ENCODE results near the gene C1QTNF1.

The C1QTNF1 gene

GRCh38 chr17:78999056-78999768, 24.8 kb upstream of the C1QTNF1 start:
- H3K79me2 ChIP-seq (ENCODE audit: low read length) = peaks cover 57% of the 10 kb centered on the region
- H2AFZ ChIP-seq (ENCODE audit: low read length) = no peak overlapping the region
- H3K9me2 ChIP-seq (replicated peaks; ENCODE audit: insufficient read depth, low read length) = no peaks in the 10 kb centered on the region
- no peak overlapping the region for H3K4me2 ChIP-seq (ENCODE audit: low read depth, low read length)
- H4K20me1 ChIP-seq (ENCODE audit: insufficient read depth, low read length) = no peaks in the 10 kb centered on the region
- TF ChIP-seq EZH2phosphoT487 (IDR thresholded peaks at IDR 0.05; ENCODE audit: low read length) (no peak), CTCF (IDR thresholded peaks at IDR 0.05; ENCODE audit: low read length) (no peak), EZH2 (optimal IDR thresholded peaks at IDR 0.05; ENCODE audit: low read depth, low read length) (no peak)
- DNase-seq = no peak
- H3K9me3 ChIP-seq (replicated peaks; ENCODE audit: insufficient read depth, low read length) = no peaks in the 10 kb centered on the region
- no peaks in the 10 kb centered on the region for H3K27me3 ChIP-seq (replicated peaks; ENCODE audit: insufficient read depth, low read length)
- H3K4me3 ChIP-seq (ENCODE audit: low read length) = no peak overlapping the region
- H3F3A ChIP-seq (ENCODE audit: insufficient read depth, low read length) = no peaks in the 10 kb centered on the region
- H3K36me3 ChIP-seq (replicated peaks; ENCODE audit: insufficient read depth, low read length) = no peaks in the 10 kb centered on the region
- H3K27ac ChIP-seq (ENCODE audit: low read length) = no peak overlapping the region
- no peaks in the 10 kb centered on the region for H3K4me1 ChIP-seq (ENCODE audit: low read length)
- H3K9ac ChIP-seq (ENCODE audit: low read length) = no peak overlapping the region

GRCh38 chr17:78999947-79000395, 24.0 kb upstream of the C1QTNF1 start:
- Histone ChIP-seq H3K79me2 (ENCODE audit: low read length) (peaks cover 57% of the 10 kb centered on the region), H2AFZ (ENCODE audit: low read length) (no peak overlapping the region), H4K20me1 (ENCODE audit: insufficient read depth, low read length) (no peaks in the 10 kb centered on the region), H3K27ac (ENCODE audit: low read length) (no peak overlapping the region), H3K4me3 (ENCODE audit: low read length) (no peak overlapping the region), H3K27me3 (replicated peaks; ENCODE audit: insufficient read depth, low read length) (no peaks in the 10 kb centered on the region), H3K9me2 (replicated peaks; ENCODE audit: insufficient read depth, low read length) (no peaks in the 10 kb centered on the region), H3K4me1 (ENCODE audit: low read length) (no peaks in the 10 kb centered on the region), H3K36me3 (replicated peaks; ENCODE audit: insufficient read depth, low read length) (no peaks in the 10 kb centered on the region), H3K4me2 (ENCODE audit: low read depth, low read length) (no peak overlapping the region), H3K9me3 (replicated peaks; ENCODE audit: insufficient read depth, low read length) (no peaks in the 10 kb centered on the region), H3K9ac (ENCODE audit: low read length) (no peak overlapping the region), H3F3A (ENCODE audit: insufficient read depth, low read length) (no peaks in the 10 kb centered on the region)
- TF ChIP-seq CTCF (IDR thresholded peaks at IDR 0.05; ENCODE audit: low read length) (no peak), EZH2 (optimal IDR thresholded peaks at IDR 0.05; ENCODE audit: low read depth, low read length) (no peak), EZH2phosphoT487 (IDR thresholded peaks at IDR 0.05; ENCODE audit: low read length) (no peak)
- no peak for DNase-seq

GRCh38 chr17:79000396-79001189, 23.4 kb upstream of the C1QTNF1 start:
- no peak overlapping the region for H3K9ac ChIP-seq (ENCODE audit: low read length)
- no peaks in the 10 kb centered on the region for H3K9me3 ChIP-seq (replicated peaks; ENCODE audit: insufficient read depth, low read length)
- peaks cover 59% of the 10 kb centered on the region for H3K79me2 ChIP-seq (ENCODE audit: low read length)

More at GRCh38 chr17:79000396-79001189, 23.4 kb upstream of the C1QTNF1 start:
- Histone ChIP-seq H4K20me1 (ENCODE audit: insufficient read depth, low read length) (no peaks in the 10 kb centered on the region), H3K27ac (ENCODE audit: low read length) (no peak overlapping the region), H3K4me1 (ENCODE audit: low read length) (no peaks in the 10 kb centered on the region), H3K36me3 (replicated peaks; ENCODE audit: insufficient read depth, low read length) (no peaks in the 10 kb centered on the region), H3K9me2 (replicated peaks; ENCODE audit: insufficient read depth, low read length) (no peaks in the 10 kb centered on the region), H3K4me2 (ENCODE audit: low read depth, low read length) (no peak overlapping the region), H3K27me3 (replicated peaks; ENCODE audit: insufficient read depth, low read length) (no peaks in the 10 kb centered on the region), H3K4me3 (ENCODE audit: low read length) (no peak overlapping the region), H3F3A (ENCODE audit: insufficient read depth, low read length) (no peaks in the 10 kb centered on the region), H2AFZ (ENCODE audit: low read length) (no peak overlapping the region)
- no peak for DNase-seq
- no peak for TF ChIP-seq EZH2 (optimal IDR thresholded peaks at IDR 0.05; ENCODE audit: low read depth, low read length)
- no peak for TF ChIP-seq EZH2phosphoT487 (IDR thresholded peaks at IDR 0.05; ENCODE audit: low read length)
- no peak for TF ChIP-seq CTCF (IDR thresholded peaks at IDR 0.05; ENCODE audit: low read length)
